Endothelial cell of umbilical vein (primary cell): ENCODE results near the gene XPO5. TPM values are rescaled to one million over a fixed set of nuclear protein-coding genes. Genes with fewer than 3 reads are reported as not detected.

Experiments
- BruUV-seq: library from RNA; stranded (reverse); fragments of 400-500 nt; replicated peaks from 2 replicates; lab custom pipeline; 2021; lab: Mats Ljungman, UMichigan
- CTCF ChIA-PET: fragments of 300-600, 350-600 bp; sonication (Branson Sonifier 250); formaldehyde crosslinking; loops from one replicate; lab custom pipeline; 2021; ENCODE audit warnings: antibody characterized with exemption, inconsistent platforms; lab: Charles Lee
- POLR2A ChIA-PET: fragments of 300-600, 350-600 bp; sonication (Branson Sonifier 250); formaldehyde crosslinking; loops from one replicate; lab custom pipeline; 2021; ENCODE audit warnings: antibody characterized with exemption, inconsistent platforms; lab: Charles Lee
- DNase-seq: peaks from one replicate; pipeline ENCODE4 v3.0.0-alpha.2; 2011; ENCODE audit warnings: low read depth, low spot score
- FAIRE-seq: peaks from 2 replicates; lab custom pipeline; 2011; peaks lifted over from hg19 to GRCh38; lab: Jason Lieb, UNC
- H2AFZ ChIP-seq: 2 replicates; pipeline ENCODE4 v1.6.0; 2012; ENCODE audit warnings: low read depth, low read length, control low read depth, inconsistent platforms
- H3K27ac ChIP-seq: 2 replicates; pipeline ENCODE4 v1.5.1; 2011; ENCODE audit warnings: low read depth, mild to moderate bottlenecking, control low read depth, low read length, moderate library complexity; ENCODE audit not compliant: insufficient read depth
- H3K27me3 ChIP-seq, 2 experiments: 2 replicates each; pipeline versions ENCODE4 v1.6.0 to v1.6.1; 2011; ENCODE audit warnings: low read length in 2 of 2, mixed read lengths in 1 of 2; ENCODE audit not compliant: control insufficient read depth in 2 of 2, insufficient read depth in 2 of 2
- H3K36me3 ChIP-seq, 2 experiments: 2 replicates in 1 of 2; 3 replicates in 1 of 2; pipeline ENCODE4 v1.5.1; 2011; ENCODE audit warnings: low read length in 2 of 2, mild to moderate bottlenecking in 1 of 2, moderate library complexity in 1 of 2; ENCODE audit not compliant: control insufficient read depth in 2 of 2, insufficient read depth in 2 of 2; ENCODE audit errors: extremely low read depth in 1 of 2
- H3K4me1 ChIP-seq: 3 replicates; pipeline ENCODE4 v1.5.1; 2011; ENCODE audit warnings: mild to moderate bottlenecking, low read length; ENCODE audit not compliant: control insufficient read depth, insufficient read depth; ENCODE audit errors: extremely low read depth
- H3K4me2 ChIP-seq: 2 replicates; pipeline ENCODE4 v1.6.1; 2011; ENCODE audit warnings: low read length, control low read depth, mixed read lengths; ENCODE audit not compliant: insufficient read depth
- H3K4me3 ChIP-seq, 3 experiments: fragments of 200-600 bp in 1 of 3; sonication (generic), shearing (Covaris generic) in 1 of 3; replicated peaks in 1 of 3; 2 replicates each; pipeline ENCODE4 v1.5.1; 2011 to 2016; ENCODE audit warnings: control low read depth in 3 of 3, low read length in 3 of 3, mild to moderate bottlenecking in 2 of 3, inconsistent platforms in 1 of 3, low read depth in 1 of 3, moderate library complexity in 1 of 3; ENCODE audit not compliant: insufficient read depth in 1 of 3
- H3K79me2 ChIP-seq: 2 replicates; pipeline ENCODE4 v1.6.0; 2012; ENCODE audit warnings: low read length, inconsistent platforms; ENCODE audit not compliant: control insufficient read depth, insufficient read depth
- H3K9ac ChIP-seq: replicated peaks from 2 replicates; pipeline ENCODE3; 2011; ENCODE audit warnings: low read length, control low read depth; ENCODE audit not compliant: insufficient read depth; ENCODE audit errors: extremely low read depth
- H3K9me1 ChIP-seq: replicated peaks from 3 replicates; pipeline ENCODE4 v1.6.0; 2011; ENCODE audit warnings: mild to moderate bottlenecking, low read length; ENCODE audit not compliant: control insufficient read depth, insufficient read depth; ENCODE audit errors: extremely low read depth
- H3K9me3 ChIP-seq: replicated peaks from 2 replicates; pipeline ENCODE4 v1.5.1; 2012; ENCODE audit warnings: low read length, inconsistent platforms; ENCODE audit not compliant: control insufficient read depth, insufficient read depth
- H4K20me1 ChIP-seq: replicated peaks from 2 replicates; pipeline ENCODE3; 2011; ENCODE audit warnings: mild to moderate bottlenecking, low read length; ENCODE audit not compliant: control insufficient read depth, insufficient read depth; ENCODE audit errors: extremely low read depth
- EZH2 ChIP-seq: IDR thresholded peaks from 2 replicates; pipeline ENCODE4 v1.6.1; 2012; ENCODE audit warnings: borderline replicate concordance, low read depth, mild to moderate bottlenecking, moderate library complexity, low read length, inconsistent platforms; ENCODE audit not compliant: severe bottlenecking
- FOS ChIP-seq: IDR thresholded peaks from 2 replicates; pipeline ENCODE4 v1.6.1; 2011; ENCODE audit warnings: mild to moderate bottlenecking, low read length, moderate library complexity, borderline replicate concordance; ENCODE audit not compliant: insufficient read depth
- JUN ChIP-seq: IDR thresholded peaks from 2 replicates; pipeline ENCODE4 v1.6.1; 2011; ENCODE audit warnings: borderline replicate concordance, low read depth; ENCODE audit not compliant: insufficient read length, insufficient read depth
- MYC ChIP-seq: IDR thresholded peaks from one replicate; pipeline ENCODE4 v1.6.1; 2011; ENCODE audit warnings: mild to moderate bottlenecking, low read depth, low read length
- POLR2AphosphoS5 ChIP-seq: IDR thresholded peaks from 2 replicates; pipeline ENCODE4 v1.6.1; 2012; ENCODE audit warnings: low read depth, mild to moderate bottlenecking, control low read depth, low read length, moderate library complexity; ENCODE audit not compliant: insufficient read depth
- dilution Hi-C: fragments of 300-500 bp; cut with MboI; formaldehyde crosslinking; loops from one replicate; pipeline ENCODE4 v1.15.0; 2019; ENCODE audit warnings: low sequenced_read_pairs; ENCODE audit not compliant: extremely low pct_ligation_motif_present
- intact Hi-C: fragments of 100-400 bp; cut with micrococcal nuclease; formaldehyde crosslinking; loops from one replicate; pipeline ENCODE4 v1.10.0; 2022
- polyA plus RNA-seq, 4 experiments: library from polyadenylated mRNA; depleted of rRNA in 3 of 4; stranded (reverse) in 3 of 4; unstranded in 1 of 4; fragments of >200 nt; gene quantifications; 2 replicates each; pipeline versions ENCODE4 v1.2.1 to v1.2.3, GENCODE V29; 2011 to 2012; ENCODE audit warnings: missing spikeins in 1 of 4
- total RNA-seq: library from RNA; stranded (reverse); gene quantifications from 2 replicates; pipeline ENCODE4 v1.2.3, GENCODE V29; 2021
- TF ChIP-seq, protein P1 (sequence below), 2 donors: IDR thresholded peaks; 1 replicate in 1 of 2; 2 replicates in 1 of 2; pipeline ENCODE4 v1.5.1; 2011; ENCODE audit warnings: low read length in 2 of 2, mild to moderate bottlenecking in 2 of 2, moderate library complexity in 2 of 2, control low read depth in 1 of 2, inconsistent platforms in 1 of 2, low read depth in 1 of 2; ENCODE audit not compliant: insufficient read depth in 1 of 2; ENCODE audit errors: extremely low read depth in 1 of 2

Gene XPO5
- total and polyA plus RNA-seq, 2 donors (not counting 3 experiments of a cell fraction or from before 2014, with no cell fraction given) = 28.4 to 50.0 TPM

DNA sequence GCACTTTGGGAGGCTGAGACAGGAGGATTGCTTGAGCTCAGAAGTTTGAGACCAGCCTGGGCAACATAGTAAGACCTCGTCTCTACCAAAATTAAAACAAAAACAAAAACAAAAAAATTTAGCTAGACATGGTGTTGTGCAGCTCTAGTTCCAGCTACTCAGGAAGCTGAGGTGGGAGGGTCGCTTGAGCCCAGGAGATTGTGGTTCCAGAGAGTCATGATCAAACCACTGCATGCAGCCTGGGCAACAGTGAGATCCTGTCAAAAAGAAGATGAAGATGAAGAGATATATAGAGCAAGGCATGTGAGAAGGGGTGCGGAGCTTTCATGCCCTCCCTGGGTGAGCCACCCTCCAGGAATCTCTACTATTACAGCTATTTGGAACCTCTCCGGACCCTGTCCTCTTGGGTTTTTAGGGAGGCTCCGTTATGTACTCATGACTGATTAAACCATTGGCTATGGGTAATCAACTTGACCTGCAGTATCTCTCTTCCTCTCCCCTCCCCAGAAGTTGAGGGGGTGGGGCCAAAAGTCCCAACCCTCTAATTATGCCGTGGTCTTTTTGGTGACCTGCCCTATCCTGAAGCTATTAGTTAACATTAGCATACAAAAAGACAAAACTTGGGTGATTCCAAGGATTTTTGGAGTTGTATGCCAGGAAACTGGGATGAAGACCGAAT lies 9.2 kb upstream of the XPO5 start:
- Histone ChIP-seq H3K4me1 (no peaks in the 10 kb centered on the region), H3K36me3 (peaks cover 11 to 33% of the 10 kb centered on the region in 2 experiments), H2AFZ (no peak overlapping the region), H3K79me2 (peaks cover 22% of the 10 kb centered on the region), H3K27me3 (no peaks in the 10 kb centered on the region), H3K9me1 (no peaks in the 10 kb centered on the region), H3K9ac (no peak overlapping the region), H3K27ac (no peak overlapping the region), H3K4me2 (no peak overlapping the region), H3K9me3 (no peaks in the 10 kb centered on the region), H4K20me1 (peaks cover 2% of the 10 kb centered on the region), H3K4me3 (no peak overlapping the region)
- ChIA-PET CTCF (no interaction called here), POLR2A (interaction anchor here (0.7 kb wide), 1 partner anchor 44 kb away, joined by 8 read pairs; the partner anchor contains the start of gene GTPBP2)
- BruUV-seq = no TSS peak
- FAIRE-seq = no peak
- TF ChIP-seq, protein P1, sequence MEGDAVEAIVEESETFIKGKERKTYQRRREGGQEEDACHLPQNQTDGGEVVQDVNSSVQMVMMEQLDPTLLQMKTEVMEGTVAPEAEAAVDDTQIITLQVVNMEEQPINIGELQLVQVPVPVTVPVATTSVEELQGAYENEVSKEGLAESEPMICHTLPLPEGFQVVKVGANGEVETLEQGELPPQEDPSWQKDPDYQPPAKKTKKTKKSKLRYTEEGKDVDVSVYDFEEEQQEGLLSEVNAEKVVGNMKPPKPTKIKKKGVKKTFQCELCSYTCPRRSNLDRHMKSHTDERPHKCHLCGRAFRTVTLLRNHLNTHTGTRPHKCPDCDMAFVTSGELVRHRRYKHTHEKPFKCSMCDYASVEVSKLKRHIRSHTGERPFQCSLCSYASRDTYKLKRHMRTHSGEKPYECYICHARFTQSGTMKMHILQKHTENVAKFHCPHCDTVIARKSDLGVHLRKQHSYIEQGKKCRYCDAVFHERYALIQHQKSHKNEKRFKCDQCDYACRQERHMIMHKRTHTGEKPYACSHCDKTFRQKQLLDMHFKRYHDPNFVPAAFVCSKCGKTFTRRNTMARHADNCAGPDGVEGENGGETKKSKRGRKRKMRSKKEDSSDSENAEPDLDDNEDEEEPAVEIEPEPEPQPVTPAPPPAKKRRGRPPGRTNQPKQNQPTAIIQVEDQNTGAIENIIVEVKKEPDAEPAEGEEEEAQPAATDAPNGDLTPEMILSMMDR (IDR thresholded peaks at IDR 0.05; ENCODE audit: extremely low read depth in 1 of 2, insufficient read depth in 1 of 2, low read depth in 1 of 2, low read length in 2 of 2) = no peak
- TF ChIP-seq MYC (no peak), JUN (no peak), EZH2 (no peak), FOS (no peak), POLR2AphosphoS5 (no peak)
- DNase-seq = no peak
- intact Hi-C loops (no loop called here), dilution Hi-C loops (no loop called here)
